ENCODE results near the gene PIK3R3.

PIK3R3 gene

DNA sequence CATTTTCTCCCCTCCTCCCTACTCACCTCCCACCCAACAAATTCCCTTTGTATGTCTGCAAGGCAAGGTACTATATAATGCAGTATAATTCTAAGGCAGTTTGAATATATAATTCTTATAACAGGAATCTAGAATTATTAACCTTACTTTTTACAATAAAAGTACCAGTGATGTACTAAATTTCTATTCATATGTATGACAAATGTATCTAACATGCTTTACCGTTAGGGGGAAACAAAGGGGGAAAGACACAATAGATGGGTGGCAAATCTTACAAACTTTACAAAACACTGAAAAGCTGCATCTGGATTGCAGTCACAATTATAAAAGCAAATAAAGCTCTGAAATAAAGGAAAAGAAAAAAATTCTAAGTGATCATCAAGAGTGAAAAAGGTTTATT lies 2.3 kb downstream of the PIK3R3 start:
- TF ChIP-seq FOXM1 (IDR thresholded peaks at IDR 0.05; ENCODE audit: borderline replicate concordance, low read depth) (no peak), TEAD4 (IDR thresholded peaks at IDR 0.05) (no peak), CEBPB (IDR thresholded peaks at IDR 0.05) (no peak), TAF1 (IDR thresholded peaks at IDR 0.05; ENCODE audit: low read depth) (no peak), CREB1 (IDR thresholded peaks at IDR 0.05; ENCODE audit: low read depth) (no peak), ZBTB7A (IDR thresholded peaks at IDR 0.05; ENCODE audit: low read depth) (no peak), YY1 (IDR thresholded peaks at IDR 0.05; ENCODE audit: low read depth) (no peak), TCF12 (IDR thresholded peaks at IDR 0.05; ENCODE audit: low read depth) (no peak), RAD21 (IDR thresholded peaks at IDR 0.05; ENCODE audit: low read depth) (no peak), EP300 (IDR thresholded peaks at IDR 0.05; ENCODE audit: borderline replicate concordance) (no peak), EGR1 (IDR thresholded peaks at IDR 0.05) (no peak), NFIC (IDR thresholded peaks at IDR 0.05) (no peak)
- TF ChIP-seq, protein P1, sequence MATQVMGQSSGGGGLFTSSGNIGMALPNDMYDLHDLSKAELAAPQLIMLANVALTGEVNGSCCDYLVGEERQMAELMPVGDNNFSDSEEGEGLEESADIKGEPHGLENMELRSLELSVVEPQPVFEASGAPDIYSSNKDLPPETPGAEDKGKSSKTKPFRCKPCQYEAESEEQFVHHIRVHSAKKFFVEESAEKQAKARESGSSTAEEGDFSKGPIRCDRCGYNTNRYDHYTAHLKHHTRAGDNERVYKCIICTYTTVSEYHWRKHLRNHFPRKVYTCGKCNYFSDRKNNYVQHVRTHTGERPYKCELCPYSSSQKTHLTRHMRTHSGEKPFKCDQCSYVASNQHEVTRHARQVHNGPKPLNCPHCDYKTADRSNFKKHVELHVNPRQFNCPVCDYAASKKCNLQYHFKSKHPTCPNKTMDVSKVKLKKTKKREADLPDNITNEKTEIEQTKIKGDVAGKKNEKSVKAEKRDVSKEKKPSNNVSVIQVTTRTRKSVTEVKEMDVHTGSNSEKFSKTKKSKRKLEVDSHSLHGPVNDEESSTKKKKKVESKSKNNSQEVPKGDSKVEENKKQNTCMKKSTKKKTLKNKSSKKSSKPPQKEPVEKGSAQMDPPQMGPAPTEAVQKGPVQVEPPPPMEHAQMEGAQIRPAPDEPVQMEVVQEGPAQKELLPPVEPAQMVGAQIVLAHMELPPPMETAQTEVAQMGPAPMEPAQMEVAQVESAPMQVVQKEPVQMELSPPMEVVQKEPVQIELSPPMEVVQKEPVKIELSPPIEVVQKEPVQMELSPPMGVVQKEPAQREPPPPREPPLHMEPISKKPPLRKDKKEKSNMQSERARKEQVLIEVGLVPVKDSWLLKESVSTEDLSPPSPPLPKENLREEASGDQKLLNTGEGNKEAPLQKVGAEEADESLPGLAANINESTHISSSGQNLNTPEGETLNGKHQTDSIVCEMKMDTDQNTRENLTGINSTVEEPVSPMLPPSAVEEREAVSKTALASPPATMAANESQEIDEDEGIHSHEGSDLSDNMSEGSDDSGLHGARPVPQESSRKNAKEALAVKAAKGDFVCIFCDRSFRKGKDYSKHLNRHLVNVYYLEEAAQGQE (IDR thresholded peaks at IDR 0.05; ENCODE audit: low read depth), result no peak
- TF ChIP-seq, protein P2, sequence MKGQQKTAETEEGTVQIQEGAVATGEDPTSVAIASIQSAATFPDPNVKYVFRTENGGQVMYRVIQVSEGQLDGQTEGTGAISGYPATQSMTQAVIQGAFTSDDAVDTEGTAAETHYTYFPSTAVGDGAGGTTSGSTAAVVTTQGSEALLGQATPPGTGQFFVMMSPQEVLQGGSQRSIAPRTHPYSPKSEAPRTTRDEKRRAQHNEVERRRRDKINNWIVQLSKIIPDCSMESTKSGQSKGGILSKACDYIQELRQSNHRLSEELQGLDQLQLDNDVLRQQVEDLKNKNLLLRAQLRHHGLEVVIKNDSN (IDR thresholded peaks at IDR 0.05), result no peak
- TF ChIP-seq, protein P3, sequence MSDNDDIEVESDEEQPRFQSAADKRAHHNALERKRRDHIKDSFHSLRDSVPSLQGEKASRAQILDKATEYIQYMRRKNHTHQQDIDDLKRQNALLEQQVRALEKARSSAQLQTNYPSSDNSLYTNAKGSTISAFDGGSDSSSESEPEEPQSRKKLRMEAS (IDR thresholded peaks at IDR 0.05), result no peak

DNA sequence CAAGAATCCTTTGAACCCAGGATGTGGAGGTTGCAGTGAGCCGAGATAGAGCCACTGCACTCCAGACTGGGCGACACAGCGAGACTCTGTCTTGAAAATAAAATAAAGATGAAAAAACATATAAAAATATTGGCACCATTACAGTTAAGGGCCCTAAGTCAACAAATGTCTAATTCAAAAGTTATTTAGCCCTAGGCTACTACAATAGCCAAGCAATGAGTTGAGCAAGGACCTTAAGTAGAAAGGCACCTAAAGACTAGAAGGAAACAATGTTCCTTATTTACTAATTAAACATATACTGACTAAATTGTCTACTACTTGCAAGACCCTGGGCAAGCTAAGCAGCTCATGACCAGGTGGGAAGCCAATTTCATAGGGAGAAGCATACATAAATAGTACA lies 4.1 kb downstream of the PIK3R3 start:
- no peak for TF ChIP-seq TEAD4 (IDR thresholded peaks at IDR 0.05)
- TF ChIP-seq NFIC (IDR thresholded peaks at IDR 0.05), result no peak
- TF ChIP-seq, protein P3 (IDR thresholded peaks at IDR 0.05), result no peak
- TF ChIP-seq FOXM1 (IDR thresholded peaks at IDR 0.05; ENCODE audit: borderline replicate concordance, low read depth), result no peak
- no peak for TF ChIP-seq CREB1 (IDR thresholded peaks at IDR 0.05; ENCODE audit: low read depth)
- TF ChIP-seq, protein P1 (IDR thresholded peaks at IDR 0.05; ENCODE audit: low read depth), result no peak
- no peak for TF ChIP-seq CEBPB (IDR thresholded peaks at IDR 0.05)
- TF ChIP-seq YY1 (IDR thresholded peaks at IDR 0.05; ENCODE audit: low read depth), result no peak
- no peak for TF ChIP-seq ZBTB7A (IDR thresholded peaks at IDR 0.05; ENCODE audit: low read depth)
- TF ChIP-seq, protein P2 (IDR thresholded peaks at IDR 0.05), result no peak
- no peak for TF ChIP-seq TAF1 (IDR thresholded peaks at IDR 0.05; ENCODE audit: low read depth)
- no peak for TF ChIP-seq TCF12 (IDR thresholded peaks at IDR 0.05; ENCODE audit: low read depth)
- TF ChIP-seq RAD21 (IDR thresholded peaks at IDR 0.05; ENCODE audit: low read depth), result no peak
- TF ChIP-seq EP300 (IDR thresholded peaks at IDR 0.05; ENCODE audit: borderline replicate concordance), result no peak
- no peak for TF ChIP-seq EGR1 (IDR thresholded peaks at IDR 0.05)

DNA sequence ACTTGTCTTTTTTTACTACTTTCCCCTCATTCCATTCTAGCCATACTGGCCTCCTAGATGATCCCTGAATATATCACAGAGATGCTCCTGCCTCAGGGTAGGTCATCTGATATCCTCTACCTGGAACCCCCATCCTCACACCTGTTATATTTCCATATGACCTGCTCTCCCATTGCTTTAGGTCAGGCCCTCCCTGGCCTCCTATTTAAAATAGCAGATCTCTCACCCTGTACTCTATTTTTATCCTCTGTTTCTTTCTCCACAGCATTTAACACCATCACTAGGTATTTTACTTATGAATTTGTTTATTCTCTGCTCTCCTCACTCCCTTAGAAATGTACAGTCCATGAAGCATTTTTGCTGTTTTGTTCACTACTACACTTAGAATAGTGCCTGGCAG lies 13.6 kb downstream of the PIK3R3 start:
- TF ChIP-seq CREB1 (IDR thresholded peaks at IDR 0.05; ENCODE audit: low read depth) (no peak), RAD21 (IDR thresholded peaks at IDR 0.05; ENCODE audit: low read depth) (no peak), ZBTB7A (IDR thresholded peaks at IDR 0.05; ENCODE audit: low read depth) (no peak), TEAD4 (IDR thresholded peaks at IDR 0.05) (no peak), FOXM1 (IDR thresholded peaks at IDR 0.05; ENCODE audit: borderline replicate concordance, low read depth) (no peak), CEBPB (IDR thresholded peaks at IDR 0.05) (no peak), NFIC (IDR thresholded peaks at IDR 0.05) (no peak), EGR1 (IDR thresholded peaks at IDR 0.05) (no peak), YY1 (IDR thresholded peaks at IDR 0.05; ENCODE audit: low read depth) (no peak), EP300 (IDR thresholded peaks at IDR 0.05; ENCODE audit: borderline replicate concordance) (no peak)
- TF ChIP-seq, protein P1 (IDR thresholded peaks at IDR 0.05; ENCODE audit: low read depth), result no peak
- TF ChIP-seq, protein P2 (IDR thresholded peaks at IDR 0.05), result no peak

All from Ishikawa (cell line).